GM12864 (cell line): Measurements from ENCODE around the gene NRP1.

ENCODE experiments used
- DNase-seq: peaks from one replicate; pipeline ENCODE4 v3.0.0-alpha.2; 2011; ENCODE audit warnings: low read depth
- H3K4me3 ChIP-seq: 2 replicates; pipeline ENCODE4 v1.5.1; 2011; ENCODE audit warnings: mild to moderate bottlenecking, low read depth, low read length, control low read depth
- TF ChIP-seq, protein P1 (sequence below): IDR thresholded peaks from 2 replicates; pipeline ENCODE4 v1.5.1; 2011; ENCODE audit warnings: low read depth, mild to moderate bottlenecking, moderate library complexity, low read length, control low read depth, inconsistent platforms; ENCODE audit errors: missing control alignments

The NRP1 gene

DNA sequence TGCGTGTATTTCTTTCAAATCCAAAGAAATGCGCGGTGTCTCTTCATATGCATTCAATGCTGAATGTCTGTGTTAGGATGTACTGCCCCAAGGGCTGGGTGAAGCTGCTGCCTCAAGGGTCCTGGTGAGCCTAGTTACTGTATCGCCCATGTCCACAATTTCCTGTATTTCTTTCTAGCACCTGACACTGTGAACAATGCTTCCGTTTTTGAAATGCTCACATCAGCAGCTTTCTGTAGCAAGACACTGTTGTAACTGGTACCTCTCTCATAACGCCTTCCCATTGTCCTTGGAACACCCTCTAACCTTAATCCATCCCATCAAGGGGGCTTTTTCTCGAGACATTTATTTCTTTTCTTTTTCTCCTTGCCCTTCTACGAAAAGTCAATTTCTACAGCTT, 25.1 kb downstream of the NRP1 start:
- H3K4me3 ChIP-seq: no peak overlapping the region
- no peak for DNase-seq
- TF ChIP-seq, protein P1, sequence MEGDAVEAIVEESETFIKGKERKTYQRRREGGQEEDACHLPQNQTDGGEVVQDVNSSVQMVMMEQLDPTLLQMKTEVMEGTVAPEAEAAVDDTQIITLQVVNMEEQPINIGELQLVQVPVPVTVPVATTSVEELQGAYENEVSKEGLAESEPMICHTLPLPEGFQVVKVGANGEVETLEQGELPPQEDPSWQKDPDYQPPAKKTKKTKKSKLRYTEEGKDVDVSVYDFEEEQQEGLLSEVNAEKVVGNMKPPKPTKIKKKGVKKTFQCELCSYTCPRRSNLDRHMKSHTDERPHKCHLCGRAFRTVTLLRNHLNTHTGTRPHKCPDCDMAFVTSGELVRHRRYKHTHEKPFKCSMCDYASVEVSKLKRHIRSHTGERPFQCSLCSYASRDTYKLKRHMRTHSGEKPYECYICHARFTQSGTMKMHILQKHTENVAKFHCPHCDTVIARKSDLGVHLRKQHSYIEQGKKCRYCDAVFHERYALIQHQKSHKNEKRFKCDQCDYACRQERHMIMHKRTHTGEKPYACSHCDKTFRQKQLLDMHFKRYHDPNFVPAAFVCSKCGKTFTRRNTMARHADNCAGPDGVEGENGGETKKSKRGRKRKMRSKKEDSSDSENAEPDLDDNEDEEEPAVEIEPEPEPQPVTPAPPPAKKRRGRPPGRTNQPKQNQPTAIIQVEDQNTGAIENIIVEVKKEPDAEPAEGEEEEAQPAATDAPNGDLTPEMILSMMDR: no peak

DNA sequence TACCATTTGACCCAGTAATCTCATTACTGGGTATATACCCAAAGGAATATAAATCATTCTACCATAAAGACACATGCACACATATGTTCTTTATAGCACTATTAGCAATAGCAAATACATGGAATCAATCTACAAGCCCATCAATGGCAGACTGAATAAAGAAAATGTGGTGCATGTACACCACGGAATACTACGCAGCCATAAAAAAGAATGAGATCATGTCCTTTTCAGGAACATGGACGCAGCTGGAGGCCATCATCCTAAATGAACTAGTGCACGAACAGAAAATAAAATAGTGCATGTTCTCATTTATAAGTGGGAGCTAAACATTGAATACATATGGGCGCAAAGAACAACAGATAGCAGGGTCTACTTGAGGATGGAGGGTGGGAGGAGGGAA, 26.6 kb downstream of the NRP1 start:
- H3K4me3 ChIP-seq: no peak overlapping the region
- TF ChIP-seq, protein P1: no peak
- no peak for DNase-seq

DNA sequence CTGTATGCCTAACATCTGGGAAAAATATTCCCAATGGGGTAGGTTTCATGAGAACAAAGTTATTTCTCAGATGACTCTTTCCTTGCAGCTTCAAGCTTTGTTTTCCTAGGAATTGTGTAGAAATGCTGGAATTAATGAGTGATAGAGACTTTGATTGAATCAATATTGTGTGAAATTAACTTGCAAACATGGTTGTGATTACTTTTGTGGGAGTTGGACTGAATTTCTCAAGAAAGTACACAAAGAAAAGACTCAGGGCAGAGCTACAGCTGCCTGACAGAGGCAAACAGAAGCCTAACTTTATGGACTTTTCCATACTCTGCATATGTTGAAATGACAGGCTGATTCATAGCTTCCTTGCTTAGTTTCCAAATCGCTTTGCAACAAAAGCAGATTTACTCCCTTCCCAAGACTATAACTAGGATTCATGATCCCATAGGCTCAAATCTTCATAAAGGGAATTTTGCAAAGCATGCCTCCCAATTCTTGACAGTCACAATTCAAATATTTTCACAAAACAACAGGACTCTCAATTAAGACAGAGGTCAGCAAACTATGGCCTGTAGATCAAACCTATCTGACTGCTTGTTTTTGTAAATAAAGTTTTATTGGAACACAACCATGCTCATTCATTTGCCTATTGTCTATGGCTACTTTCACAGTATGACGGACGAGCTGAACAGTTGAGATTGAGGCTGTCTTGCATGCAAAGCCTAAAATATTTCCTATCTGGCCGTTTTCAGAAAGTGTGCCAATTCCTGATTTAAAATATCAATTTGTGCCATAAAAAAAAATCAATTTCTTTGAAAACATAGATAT, 27.6 kb downstream of the NRP1 start:
- TF ChIP-seq, protein P1: no peak

DNA sequence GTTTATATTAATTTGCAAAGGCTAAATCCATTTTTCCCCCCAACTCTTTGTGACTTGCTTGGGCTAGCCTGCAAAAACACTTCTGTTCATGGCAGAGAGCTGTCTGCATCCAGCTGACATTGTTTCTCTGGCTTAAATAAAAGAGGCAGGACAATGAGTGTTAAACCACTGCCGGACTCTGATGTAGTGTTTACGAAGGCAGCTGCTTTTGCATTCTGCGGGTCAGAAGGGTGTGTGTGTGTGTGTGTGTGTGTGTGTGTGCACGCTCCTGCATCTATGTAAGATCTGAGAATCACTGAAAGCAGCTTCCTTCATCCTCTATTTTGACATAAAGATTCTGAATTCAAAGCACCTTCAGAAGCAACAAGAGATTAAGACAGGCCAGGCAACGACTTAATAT, 28.3 kb downstream of the NRP1 start:
- no peak overlapping the region for H3K4me3 ChIP-seq
- TF ChIP-seq, protein P1: no peak
- DNase-seq: no peak

More for the DNA sequence above, 27.6 kb downstream of the NRP1 start:
- no peak overlapping the region for H3K4me3 ChIP-seq
- DNase-seq: no peak

DNA sequence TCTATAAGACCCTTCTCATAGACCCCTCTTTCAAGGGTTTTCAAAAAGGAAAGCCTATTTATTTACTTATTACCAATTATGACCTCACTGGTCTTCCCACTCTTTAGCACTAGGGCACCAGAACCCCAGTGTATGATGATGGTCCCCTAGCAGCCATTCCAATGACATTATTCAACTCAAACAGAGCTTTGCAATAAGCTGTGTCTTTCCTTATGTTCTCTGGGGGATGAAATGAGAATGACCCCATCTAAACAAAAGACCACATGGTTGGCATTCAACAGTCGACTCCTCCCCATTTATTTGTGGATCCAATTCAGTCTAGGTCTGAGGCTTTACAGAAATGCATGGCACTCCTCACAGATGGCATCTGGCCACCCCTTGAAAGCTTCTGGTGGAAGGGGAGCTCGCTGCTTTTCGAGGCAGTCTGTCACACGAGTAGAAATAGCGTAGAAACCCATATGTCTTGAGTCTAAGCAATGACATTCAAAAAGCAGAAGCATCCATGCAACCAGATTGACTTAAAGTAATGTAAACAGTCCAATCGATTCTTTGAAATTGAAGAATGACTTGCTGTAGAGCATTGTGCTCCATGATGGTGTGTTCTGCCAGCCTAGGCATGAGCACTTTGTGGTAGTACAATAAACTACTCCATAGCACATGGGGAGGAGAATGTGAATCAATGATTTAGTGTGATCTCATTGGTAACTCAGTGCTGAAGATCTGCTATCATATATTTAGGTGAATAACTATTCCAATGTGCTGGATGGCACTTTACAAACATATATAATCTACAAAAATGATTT, 29.8 kb downstream of the NRP1 start:
- TF ChIP-seq, protein P1: no peak
- no peak overlapping the region for H3K4me3 ChIP-seq
- no peak for DNase-seq

DNA sequence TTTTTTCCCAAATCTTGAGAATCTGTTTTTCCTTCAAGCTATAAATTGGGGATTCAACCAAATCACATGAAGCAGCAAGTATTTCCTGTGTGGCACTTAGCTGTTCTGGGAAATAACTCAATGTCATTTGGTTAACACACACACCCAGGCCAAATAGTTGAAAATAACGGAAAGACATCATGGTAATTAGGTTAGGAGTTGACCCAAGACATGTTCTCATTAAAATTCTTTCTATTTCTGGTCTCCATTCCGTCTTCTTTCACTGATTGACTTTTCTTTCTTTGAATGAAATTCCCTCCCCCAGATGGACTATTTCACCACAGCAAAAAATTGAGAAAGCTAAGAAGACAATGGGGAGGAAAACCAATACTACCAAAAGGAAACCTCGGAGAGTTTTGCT, 30.5 kb downstream of the NRP1 start:
- H3K4me3 ChIP-seq: no peak overlapping the region
- no peak for DNase-seq
- TF ChIP-seq, protein P1: no peak
